GM21786 (cell line): Measurements from ENCODE around the gene UBN2.

Experiments
- ATAC-seq: cut with Tn5 transposase; IDR thresholded peaks from one replicate; pipeline ENCODE4 v1.9.1; 2021; ENCODE audit not compliant: unreplicated experiment

The UBN2 gene

GRCh38 chr7:139341776-139342226, 110.8 kb downstream of the UBN2 start:
- ATAC-seq: no peak

- ATAC-seq: no peak
These were observed 114.0 kb downstream of the UBN2 start for GRCh38 chr7:139345042-139345441.

GRCh38 chr7:139351027-139351426, 120.0 kb downstream of the UBN2 start:
- ATAC-seq: no peak

GRCh38 chr7:139354729-139355128, 123.7 kb downstream of the UBN2 start:
- ATAC-seq: no peak

- no peak for ATAC-seq
These were observed 124.3 kb downstream of the UBN2 start for GRCh38 chr7:139355320-139355719.
